ENCODE results near the gene HOXD1. TPM values are rescaled to one million over a fixed set of nuclear protein-coding genes. Genes with fewer than 3 reads are reported as not detected.

The HOXD1 gene
- total RNA-seq, 1 experiment from 2014 or later, result not detected

- Mint-ChIP-seq H3K27ac (ENCODE audit: low read depth, unreplicated experiment) (no peak overlapping the region), H3K9me3 (ENCODE audit: unreplicated experiment) (no peaks in the 10 kb centered on the region), H3K27me3 (ENCODE audit: insufficient read depth, unreplicated experiment) (no peaks in the 10 kb centered on the region), H3K4me1 (ENCODE audit: insufficient read depth, unreplicated experiment) (no peaks in the 10 kb centered on the region), H3K4me3 (ENCODE audit: unreplicated experiment) (no peak overlapping the region), H3K36me3 (ENCODE audit: insufficient read depth, unreplicated experiment) (no peaks in the 10 kb centered on the region)
- CTCF ChIA-PET, result interaction anchor here (0.6 kb wide), 1 partner anchor 20 kb away, joined by 3 read pairs; no protein-coding TSS in a partner anchor
- intact Hi-C loops (cut with micrococcal nuclease), result no loop called here
- BruUV-seq (replicated peaks), result no TSS peak
- POLR2A ChIA-PET, result no interaction called here
- no peak for DNase-seq (ENCODE audit: unreplicated experiment)
- TF ChIP-seq CTCF (IDR thresholded peaks at IDR 0.05; ENCODE audit: unreplicated experiment), result no peak
Measured at GRCh38 chr2:176189681-176190641, 1.5 kb downstream of the HOXD1 start.

DNA sequence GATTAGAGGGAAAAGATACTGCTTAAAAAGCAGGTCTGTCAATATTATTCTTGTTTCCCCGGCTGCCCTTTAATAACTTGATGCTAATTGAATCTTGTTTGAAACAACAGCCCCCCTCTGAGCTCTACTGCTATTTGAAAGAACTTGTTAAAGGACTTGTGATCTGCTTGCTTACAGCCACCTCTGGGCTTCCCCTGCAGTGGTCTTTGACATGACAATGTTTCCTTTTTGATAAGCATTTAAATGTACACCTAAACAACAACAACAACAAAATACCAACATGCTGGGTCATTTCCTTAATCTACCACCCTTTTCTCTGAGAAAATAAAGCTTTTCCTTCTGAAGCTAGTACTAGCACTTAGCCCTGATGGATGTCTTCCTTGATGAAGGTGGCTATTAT is 3.9 kb downstream of the HOXD1 start:
- DNase-seq (ENCODE audit: unreplicated experiment), result no peak
- TF ChIP-seq CTCF (IDR thresholded peaks at IDR 0.05; ENCODE audit: unreplicated experiment), result no peak
- H3K27me3 Mint-ChIP-seq (ENCODE audit: insufficient read depth, unreplicated experiment), result no peaks in the 10 kb centered on the region
- ChIA-PET POLR2A (interaction anchor here (0.7 to 1.0 kb wide), 2 partner anchors 48 to 77 kb away, joined by 3 read pairs; partner anchors contain the start of gene MTX2), CTCF (interaction anchor here (0.6 kb wide), 1 partner anchor 27 kb away, joined by 3 read pairs; no protein-coding TSS in a partner anchor)
- H3K9me3 Mint-ChIP-seq (ENCODE audit: unreplicated experiment), result no peaks in the 10 kb centered on the region
- H3K36me3 Mint-ChIP-seq (ENCODE audit: insufficient read depth, unreplicated experiment), result no peaks in the 10 kb centered on the region
- H3K27ac Mint-ChIP-seq (ENCODE audit: low read depth, unreplicated experiment), result no peak overlapping the region
- no peak overlapping the region for H3K4me3 Mint-ChIP-seq (ENCODE audit: unreplicated experiment)
- intact Hi-C loops (cut with micrococcal nuclease), result no loop called here
- BruUV-seq (replicated peaks), result no TSS peak
- no peaks in the 10 kb centered on the region for H3K4me1 Mint-ChIP-seq (ENCODE audit: insufficient read depth, unreplicated experiment)

- Mint-ChIP-seq H3K4me1 (ENCODE audit: insufficient read depth, unreplicated experiment) (no peaks in the 10 kb centered on the region), H3K27me3 (ENCODE audit: insufficient read depth, unreplicated experiment) (no peaks in the 10 kb centered on the region), H3K4me3 (ENCODE audit: unreplicated experiment) (no peak overlapping the region), H3K27ac (ENCODE audit: low read depth, unreplicated experiment) (no peak overlapping the region), H3K9me3 (ENCODE audit: unreplicated experiment) (no peaks in the 10 kb centered on the region), H3K36me3 (ENCODE audit: insufficient read depth, unreplicated experiment) (no peaks in the 10 kb centered on the region)
- no peak for TF ChIP-seq CTCF (IDR thresholded peaks at IDR 0.05; ENCODE audit: unreplicated experiment)
- no peak for DNase-seq (ENCODE audit: unreplicated experiment)
- no TSS peak for BruUV-seq (replicated peaks)
- intact Hi-C loops (cut with micrococcal nuclease), result no loop called here
- ChIA-PET CTCF (no interaction called here), POLR2A (interaction anchor here (0.7 to 1.0 kb wide), 2 partner anchors 48 to 76 kb away, joined by 3 read pairs; partner anchors contain the start of gene MTX2)
Measured at GRCh38 chr2:176193048-176193447, 4.6 kb downstream of the HOXD1 start.

DNA sequence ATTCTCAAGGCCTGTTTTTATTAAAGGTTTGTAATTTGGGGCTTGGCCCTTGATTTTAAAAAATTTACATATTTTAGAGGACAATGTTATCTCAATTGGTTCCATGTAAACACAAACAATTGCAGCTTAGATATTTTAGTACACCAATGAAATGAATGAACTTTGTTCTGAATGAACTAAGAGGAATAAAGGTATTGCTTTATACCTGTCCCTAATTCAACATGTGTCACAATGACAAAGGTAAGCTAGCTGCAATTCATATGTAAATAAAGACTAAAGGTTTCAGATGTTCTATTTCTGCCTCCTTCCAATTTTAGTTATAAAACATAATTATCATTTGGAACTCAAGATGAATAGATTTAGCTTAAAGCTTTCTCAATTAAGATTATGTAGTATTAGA is 11.4 kb downstream of the HOXD1 start:
- no peak overlapping the region for H3K4me3 Mint-ChIP-seq (ENCODE audit: unreplicated experiment)
- ChIA-PET CTCF (interaction anchor here (0.7 to 1.3 kb wide), 3 partner anchors 14 to 24 kb away, joined by 3 to 6 read pairs (median 3); no protein-coding TSS in a partner anchor), POLR2A (interaction anchor here (0.5 kb wide), 1 partner anchor 13 kb away, joined by 3 read pairs; no protein-coding TSS in a partner anchor)
- intact Hi-C loops (cut with micrococcal nuclease), result no loop called here
- no peak for TF ChIP-seq CTCF (IDR thresholded peaks at IDR 0.05; ENCODE audit: unreplicated experiment)
- H3K27ac Mint-ChIP-seq (ENCODE audit: low read depth, unreplicated experiment), result no peak overlapping the region
- no peaks in the 10 kb centered on the region for H3K9me3 Mint-ChIP-seq (ENCODE audit: unreplicated experiment)
- H3K27me3 Mint-ChIP-seq (ENCODE audit: insufficient read depth, unreplicated experiment), result no peaks in the 10 kb centered on the region
- no peaks in the 10 kb centered on the region for H3K36me3 Mint-ChIP-seq (ENCODE audit: insufficient read depth, unreplicated experiment)
- BruUV-seq (replicated peaks), result no TSS peak
- no peaks in the 10 kb centered on the region for H3K4me1 Mint-ChIP-seq (ENCODE audit: insufficient read depth, unreplicated experiment)
- no peak for DNase-seq (ENCODE audit: unreplicated experiment)

Data from MCF 10A (cell line).